NCI-H1417 treated with DMSO at 0.1 percent for 48 hours (cell line): Measurements from ENCODE around the gene ANGEL2.
"Not testable (repeated sequence)": the region's sequence is repeated elsewhere in the genome, so short reads cannot be mapped to it uniquely, and the experiment has no call there.

ENCODE experiments used
- DNase-seq: peaks from one replicate; lab custom pipeline; 2025; lab: John Stamatoyannopoulos, UW

Gene ANGEL2

GRCh38 chr1:212975111-212975918 is 40.4 kb downstream of the ANGEL2 start:
- no peak for DNase-seq

- no peak for DNase-seq
These were observed 41.0 kb downstream of the ANGEL2 start for GRCh38 chr1:212974711-212975110.

GRCh38 chr1:212973899-212974298 is 41.8 kb downstream of the ANGEL2 start:
- no peak for DNase-seq

- DNase-seq = no peak
These were observed 42.2 kb downstream of the ANGEL2 start for GRCh38 chr1:212973426-212973825.

GRCh38 chr1:212971312-212971711 is 44.4 kb downstream of the ANGEL2 start:
- no peak for DNase-seq

- DNase-seq = no peak
These were observed 45.6 kb downstream of the ANGEL2 start for GRCh38 chr1:212970085-212970484.

- no peak for DNase-seq
These were observed 47.3 kb downstream of the ANGEL2 start for GRCh38 chr1:212968368-212968863.

- no peak for DNase-seq
These were observed 47.9 kb downstream of the ANGEL2 start for GRCh38 chr1:212967801-212968200.

- no peak for DNase-seq
These were observed 49.1 kb downstream of the ANGEL2 start for GRCh38 chr1:212966616-212967015.

- not testable (repeated sequence) for DNase-seq
These were observed 50.7 kb downstream of the ANGEL2 start for GRCh38 chr1:212964993-212965392.

- no peak for DNase-seq
These were observed 51.6 kb downstream of the ANGEL2 start for GRCh38 chr1:212964102-212964501.

GRCh38 chr1:212962509-212962908 is 53.2 kb downstream of the ANGEL2 start:
- DNase-seq = no peak

- no peak for DNase-seq
These were observed 54.7 kb downstream of the ANGEL2 start for GRCh38 chr1:212960932-212961331.

- DNase-seq = no peak
These were observed 56.1 kb downstream of the ANGEL2 start for GRCh38 chr1:212959266-212960220.

GRCh38 chr1:212958175-212958574 is 57.5 kb downstream of the ANGEL2 start:
- no peak for DNase-seq

- DNase-seq = no peak
These were observed 58.1 kb downstream of the ANGEL2 start for GRCh38 chr1:212957546-212957945.

- DNase-seq = no peak
These were observed 59.6 kb downstream of the ANGEL2 start for GRCh38 chr1:212955961-212956620.

GRCh38 chr1:212955098-212955497 is 60.6 kb downstream of the ANGEL2 start:
- DNase-seq = no peak

- DNase-seq = no peak
These were observed 61.2 kb downstream of the ANGEL2 start for GRCh38 chr1:212954514-212954913.

GRCh38 chr1:212953321-212953720 is 62.3 kb downstream of the ANGEL2 start:
- DNase-seq = no peak

GRCh38 chr1:212952641-212952976 is 63.1 kb downstream of the ANGEL2 start:
- no peak for DNase-seq

- DNase-seq = no peak
These were observed 63.6 kb downstream of the ANGEL2 start for GRCh38 chr1:212951947-212952640.
